Endothelial cell of coronary artery (primary cell): ENCODE data around the gene POP7. TPM values are rescaled to one million over a fixed set of nuclear protein-coding genes. Genes with fewer than 3 reads are reported as not detected.

Experiments
- total RNA-seq: library from RNA; depleted of rRNA; stranded (reverse); fragments of >200 nt; gene quantifications from 2 replicates; pipeline ENCODE4 v1.2.3, GENCODE V29; 2014

Gene POP7
- 34.6 and 45.7 TPM in 2 replicates for total RNA-seq

DNA sequence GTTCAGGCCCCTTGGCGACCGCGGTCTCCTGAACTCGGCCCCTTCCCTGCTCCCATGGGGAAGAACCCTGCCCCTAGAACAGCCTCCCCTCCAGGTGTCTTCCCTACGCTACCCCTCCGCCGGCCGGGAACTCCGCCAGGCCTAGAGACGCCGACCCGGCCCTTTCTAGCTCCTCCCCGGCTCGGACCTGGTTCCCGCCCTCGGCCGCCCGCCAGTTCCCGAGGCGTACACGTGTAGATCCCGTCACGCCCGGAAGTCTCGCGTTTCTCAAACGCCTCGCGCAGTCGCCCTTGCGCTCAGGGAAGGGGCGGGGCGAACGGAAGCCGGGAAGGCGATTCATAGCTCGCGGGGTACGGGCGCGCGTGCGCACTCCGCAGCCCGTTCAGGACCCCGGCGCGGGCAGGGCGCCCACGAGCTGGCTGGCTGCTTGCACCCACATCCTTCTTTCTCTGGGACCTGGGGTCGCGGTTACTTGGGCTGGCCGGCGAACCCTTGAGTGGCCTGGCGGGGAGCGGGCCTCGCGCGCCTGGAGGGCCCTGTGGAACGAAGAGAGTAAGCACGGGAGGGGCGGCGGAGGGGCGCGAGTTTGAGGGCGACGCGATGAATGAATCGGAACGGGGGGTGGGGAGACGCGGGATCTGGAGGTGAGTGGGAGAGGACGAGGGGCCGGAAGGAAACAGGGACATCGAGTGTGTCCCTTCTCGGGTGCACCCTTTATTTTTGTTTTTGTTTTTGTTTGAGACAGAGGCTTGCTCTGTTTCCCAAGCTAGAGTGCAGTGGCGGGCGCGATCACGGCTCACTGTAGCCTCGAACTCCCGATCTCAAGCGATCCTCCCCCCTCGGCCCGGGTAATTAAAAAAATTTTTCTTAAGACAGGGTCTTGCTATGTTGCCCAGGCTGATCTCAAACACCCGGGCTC is at the start of gene POP7:
Gene POP7, plus strand, starts transcription at position 369 of the 919 bp plus-strand sequence. CDS start 710 bp downstream, outside the sequence.

DNA sequence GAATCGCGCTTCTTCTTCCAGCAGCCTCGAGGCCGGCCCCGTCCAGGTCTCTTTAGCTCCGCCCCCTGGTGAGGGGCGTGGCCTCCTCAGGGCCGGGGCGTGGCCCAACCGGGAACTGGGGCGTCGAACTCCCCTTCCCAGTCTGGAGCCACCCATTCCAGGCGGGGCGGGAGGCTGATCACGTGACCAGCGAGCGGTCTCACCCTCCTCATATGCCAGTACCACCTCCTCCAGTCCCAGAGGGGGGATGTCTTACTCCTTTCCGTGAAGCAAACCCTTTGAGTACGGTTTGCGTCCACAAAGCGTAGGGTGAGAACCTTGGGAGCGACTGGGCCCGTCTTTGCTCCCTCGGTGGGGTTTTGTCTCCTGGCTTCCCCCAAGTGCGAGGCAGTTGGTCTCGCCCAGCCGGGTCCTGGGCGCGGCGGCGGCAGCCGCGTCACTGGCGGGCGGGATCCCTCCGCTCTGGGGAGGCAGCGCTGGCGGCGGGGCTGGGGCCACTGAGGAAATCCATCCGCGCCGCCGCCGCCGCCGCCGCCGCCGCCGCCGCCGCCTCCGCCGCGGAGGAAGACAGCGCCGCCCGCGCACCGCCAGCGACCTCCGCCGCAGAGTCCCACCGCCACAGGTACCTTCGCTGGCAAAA is 32.5 kb upstream of the POP7 start, which contains the start of gene GNB2:
Gene GNB2, plus strand, starts transcription at position 439 of the 640 bp plus-strand sequence. CDS start 2,526 bp downstream, outside the sequence.

DNA sequence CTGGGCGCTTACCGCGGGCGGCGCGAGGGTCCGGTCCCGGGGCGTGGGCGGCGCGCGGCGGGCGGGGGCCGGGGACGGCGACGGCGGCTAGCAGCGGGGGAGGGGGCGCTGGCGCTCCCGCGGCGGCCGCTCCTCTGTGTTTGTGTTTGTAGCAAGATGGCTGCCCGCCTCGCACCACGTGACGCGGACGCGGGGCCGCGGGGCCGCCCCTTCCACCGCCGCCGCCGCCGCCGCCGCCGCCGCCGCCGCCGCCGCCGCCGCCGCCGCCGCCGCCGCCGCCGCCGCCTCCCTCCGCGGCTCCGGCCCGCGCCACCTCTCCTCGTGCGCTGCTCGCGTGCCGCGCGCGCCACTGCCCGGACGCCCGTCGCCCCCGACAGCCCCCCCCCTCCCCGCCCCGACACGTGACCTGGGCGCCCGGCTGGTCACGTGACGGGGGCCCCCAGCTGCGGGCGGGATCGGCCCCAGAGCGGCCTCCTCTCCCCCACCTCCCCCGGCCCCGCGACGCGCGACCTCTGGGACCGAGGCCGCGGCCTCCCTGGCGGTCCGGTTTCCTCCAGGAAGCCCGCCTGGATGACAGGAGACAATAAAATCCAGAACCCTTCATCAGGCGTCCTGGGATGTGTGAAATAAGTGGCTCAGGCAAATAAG is 11.7 kb upstream of the POP7 start, which contains the start of gene GIGYF1:
Gene GIGYF1, minus strand, starts transcription at position 153 of the 648 bp plus-strand sequence. CDS start 6,012 bp downstream, outside the sequence.

DNA sequence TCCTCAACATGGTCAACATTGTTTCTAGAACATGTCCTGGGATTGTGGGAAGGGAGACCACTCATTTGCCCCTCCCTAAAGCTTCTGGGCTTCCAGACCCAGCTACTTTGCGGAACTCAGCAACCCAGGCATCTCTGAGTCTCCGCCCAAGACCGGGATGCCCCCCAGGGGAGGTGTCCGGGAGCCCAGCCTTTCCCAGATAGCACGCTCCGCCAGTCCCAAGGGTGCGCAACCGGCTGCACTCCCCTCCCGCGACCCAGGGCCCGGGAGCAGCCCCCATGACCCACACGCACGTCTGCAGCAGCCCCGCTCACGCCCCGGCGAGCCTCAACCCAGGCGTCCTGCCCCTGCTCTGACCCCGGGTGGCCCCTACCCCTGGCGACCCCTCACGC is 14.4 kb downstream of the POP7 start, which contains the start of gene EPO:
Gene EPO, plus strand, starts transcription at position 190 of the 392 bp plus-strand sequence. CDS start 513 bp downstream, outside the sequence.

Other genes starting within 250 kb of the POP7 start
- 1.3 and 1.9 TPM in 2 replicates for gene SPACDR, start 241.9 kb upstream of the POP7 start, total RNA-seq
- gene TSC22D4, start 226.9 kb upstream of the POP7 start, total RNA-seq, result 27.9 and 32.6 TPM in 2 replicates
- gene NYAP1, start 222.2 kb upstream of the POP7 start, total RNA-seq, result 1.9 and 2.2 TPM in 2 replicates
- gene AGFG2, start 166.9 kb upstream of the POP7 start, total RNA-seq, result 18.0 and 19.2 TPM in 2 replicates
- not detected in 2 replicates for gene SAP25, start 132.2 kb upstream of the POP7 start, total RNA-seq
- gene LRCH4, start 120.0 kb upstream of the POP7 start, total RNA-seq, result 6.2 and 9.3 TPM in 2 replicates
- 0.09 and 0.28 TPM in 2 replicates for gene FBXO24, start 119.8 kb upstream of the POP7 start, total RNA-seq
- gene PCOLCE, start 103.8 kb upstream of the POP7 start, total RNA-seq, result 0.28 and 0.45 TPM in 2 replicates
- gene MOSPD3, start 93.6 kb upstream of the POP7 start, total RNA-seq, result 4.0 and 4.2 TPM in 2 replicates
- 0.18 and 0.19 TPM in 2 replicates for gene TFR2, start 64.6 kb upstream of the POP7 start, total RNA-seq
- gene ACTL6B, start 49.7 kb upstream of the POP7 start, total RNA-seq, result not detected in 2 replicates
- 79.3 and 96.9 TPM in 2 replicates for gene GNB2, start 32.4 kb upstream of the POP7 start, total RNA-seq
- 12.1 and 16.4 TPM in 2 replicates for gene GIGYF1, start 11.9 kb upstream of the POP7 start, total RNA-seq
- gene EPO, start 14.3 kb downstream of the POP7 start, total RNA-seq, result not detected in 2 replicates
- not detected in 2 replicates for gene ZAN, start 27.5 kb downstream of the POP7 start, total RNA-seq
- 281 and 308 TPM in 2 replicates for gene EPHB4, start 121.4 kb downstream of the POP7 start, total RNA-seq
- 20.0 and 22.2 TPM in 2 replicates for gene SLC12A9, start 146.6 kb downstream of the POP7 start, total RNA-seq
- gene TRIP6, start 161.3 kb downstream of the POP7 start, total RNA-seq, result 64.1 and 73.1 TPM in 2 replicates
- gene SRRT, start 169.0 kb downstream of the POP7 start, total RNA-seq, result 49.1 and 58.4 TPM in 2 replicates
- gene UFSP1, start 183.6 kb downstream of the POP7 start, total RNA-seq, result 2.5 and 5.3 TPM in 2 replicates
- 0.18 and 0.28 TPM in 2 replicates for gene ACHE, start 189.8 kb downstream of the POP7 start, total RNA-seq
- gene MUC3A, start 243.4 kb downstream of the POP7 start, total RNA-seq, result under 0.01 TPM in 1 of 2 replicates, not detected in the other